Stimulated activated CD8-positive, alpha-beta memory T cell treated with anti-CD3 and anti-CD28 coated beads, Interleukin-15, amount 100 ng/mL, for 1 hour (primary cell): Measurements from ENCODE around the gene BICD2.

Experiments used
- DNase-seq: peaks from one replicate; pipeline ENCODE4 v3.0.0-alpha.2; 2020; ENCODE audit warnings: low read depth

The BICD2 gene

DNA sequence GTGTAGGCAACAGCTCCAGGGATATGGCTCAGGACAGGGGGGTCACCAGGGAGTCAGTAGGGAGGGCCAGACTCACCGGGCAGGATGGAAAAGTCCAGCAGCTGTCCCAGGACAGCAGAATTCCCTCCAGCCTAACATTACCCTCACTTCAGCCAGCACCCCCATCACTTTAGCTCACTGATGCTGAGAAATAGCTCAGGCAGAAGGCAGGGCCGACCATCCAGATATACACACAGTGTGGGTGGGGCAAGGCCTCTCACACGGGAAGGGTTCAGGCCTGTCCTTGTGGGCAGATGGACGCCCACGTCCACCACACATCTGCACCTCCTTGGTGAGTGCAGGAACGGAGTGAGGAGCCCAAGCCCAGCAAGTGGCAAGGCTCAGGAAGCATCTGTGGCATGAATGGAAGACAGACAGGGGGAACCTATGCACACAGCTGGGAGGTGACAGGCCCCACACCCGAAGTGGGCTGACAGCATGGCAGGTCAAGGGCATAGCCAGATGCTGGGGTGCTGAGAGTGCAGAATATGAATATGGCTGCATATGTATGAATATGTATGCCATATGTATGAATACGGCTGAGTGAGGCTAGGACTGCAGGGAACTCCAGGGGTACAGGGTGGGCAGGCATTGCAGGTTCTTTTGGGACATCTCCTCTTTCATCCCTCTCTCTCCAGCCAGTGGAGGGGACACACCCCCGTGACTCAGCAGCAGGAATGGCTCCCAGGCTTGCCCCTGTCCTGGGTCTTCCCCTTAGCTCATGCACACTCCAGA is 17.0 kb downstream of the BICD2 start:
- no peak for DNase-seq

DNA sequence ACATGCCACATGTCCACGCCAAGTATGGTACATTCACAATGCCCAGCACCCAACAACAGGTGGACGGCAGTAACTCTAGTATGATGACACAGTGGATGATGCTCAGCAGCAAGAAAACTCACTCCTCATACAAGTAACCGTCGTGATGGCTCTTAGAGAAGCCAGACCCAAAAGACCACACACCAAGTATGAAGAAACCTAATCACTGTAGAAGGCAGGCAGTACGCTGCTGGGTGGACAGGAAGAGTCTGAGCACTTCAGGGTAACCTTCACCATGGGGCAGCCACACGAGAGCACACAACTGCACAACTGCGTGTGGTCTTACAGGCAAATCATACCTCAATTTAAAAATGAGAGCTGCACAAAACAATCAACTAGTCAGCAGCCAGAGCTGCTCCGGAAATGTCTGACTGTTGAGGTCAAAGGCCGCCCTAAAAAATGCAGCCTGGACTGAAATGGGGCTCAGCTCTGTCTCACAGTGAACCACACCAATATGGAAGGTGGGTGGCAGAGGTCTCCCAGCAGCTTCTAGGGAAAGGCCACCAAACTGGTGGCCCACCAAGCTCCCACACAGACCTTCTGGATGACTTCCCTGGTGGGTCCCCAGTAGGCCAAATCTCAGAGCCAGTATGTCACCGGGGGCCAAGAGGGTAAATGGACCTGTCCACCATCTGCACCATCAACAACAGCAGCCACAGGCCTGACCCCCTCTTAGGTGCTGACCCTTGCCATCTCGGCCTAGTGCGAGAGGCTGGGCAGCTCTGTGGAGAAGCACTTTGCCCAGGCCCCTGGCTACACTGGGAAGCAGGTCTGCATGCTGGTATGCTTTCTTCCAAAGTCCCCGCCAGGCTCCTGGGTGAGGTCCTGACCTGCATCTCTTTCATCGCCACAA is 17.8 kb downstream of the BICD2 start:
- no peak for DNase-seq

DNA sequence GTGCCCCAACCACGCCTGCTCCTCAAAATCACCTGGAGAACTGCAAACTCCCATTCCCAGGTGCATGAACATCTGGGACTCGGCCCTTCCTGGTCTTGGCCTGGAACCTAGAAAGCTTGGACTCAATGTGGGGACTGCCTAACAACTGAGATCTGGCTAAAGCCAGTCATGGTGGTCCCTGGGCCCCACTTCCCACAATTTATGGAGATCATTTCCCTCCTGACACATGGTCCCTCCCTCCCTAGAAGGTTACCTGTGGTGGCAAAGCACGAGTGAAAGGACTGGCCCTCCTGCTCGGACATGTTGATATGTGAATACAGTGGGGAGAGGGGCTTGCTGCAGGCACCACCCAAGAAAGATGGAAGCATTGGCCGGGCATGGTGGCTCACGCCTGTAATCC is 18.8 kb downstream of the BICD2 start:
- DNase-seq: no peak

DNA sequence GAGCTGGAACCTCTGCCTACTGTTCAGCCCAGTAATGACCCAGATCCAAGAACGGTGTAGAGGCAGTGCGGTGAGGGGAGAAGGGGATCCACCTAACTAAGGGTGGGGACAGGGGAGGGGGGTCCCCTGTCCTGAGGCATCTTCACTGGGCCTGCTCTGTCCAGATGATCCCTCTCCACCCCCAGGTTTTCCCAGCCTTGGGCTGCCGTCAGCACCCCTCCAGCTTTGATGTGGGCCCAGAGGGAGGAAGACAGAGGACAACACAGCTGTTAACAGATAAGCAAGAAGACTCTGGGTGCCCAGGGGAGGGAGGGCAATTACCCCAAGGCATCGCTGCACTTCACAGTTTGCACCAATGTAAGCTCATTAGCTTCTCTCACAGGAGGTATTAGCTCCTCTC is 19.3 kb downstream of the BICD2 start:
- no peak for DNase-seq

GRCh38 chr9:92740969-92741368 is 23.7 kb downstream of the BICD2 start:
- no peak for DNase-seq

- DNase-seq: no peak
These were observed 24.1 kb downstream of the BICD2 start for GRCh38 chr9:92740446-92740961.

- no peak for DNase-seq
These were observed 24.6 kb downstream of the BICD2 start for GRCh38 chr9:92740009-92740408.

- no peak for DNase-seq
These were observed 25.2 kb downstream of the BICD2 start for GRCh38 chr9:92739346-92739970.

DNA sequence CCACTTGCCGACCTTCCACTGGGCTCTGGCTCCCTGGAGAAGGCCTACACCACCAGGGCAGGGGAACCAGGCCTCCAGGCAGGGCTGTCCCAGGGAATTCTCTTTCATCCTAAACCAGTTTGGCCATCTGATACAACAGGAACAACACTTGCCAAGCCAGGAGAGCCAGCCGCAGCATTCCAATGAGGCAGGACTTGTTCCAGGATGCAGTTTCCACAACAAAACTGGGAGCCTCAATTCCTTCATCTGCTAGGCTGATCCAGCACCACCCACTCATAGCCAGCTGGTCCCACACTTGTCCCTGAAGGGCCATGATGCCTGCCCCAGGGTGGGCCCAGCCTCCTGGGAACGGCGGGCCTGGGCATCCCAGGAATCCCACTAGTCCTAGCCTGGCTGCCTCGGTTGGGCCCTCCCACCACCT is 26.0 kb downstream of the BICD2 start:
- DNase-seq: no peak

DNA sequence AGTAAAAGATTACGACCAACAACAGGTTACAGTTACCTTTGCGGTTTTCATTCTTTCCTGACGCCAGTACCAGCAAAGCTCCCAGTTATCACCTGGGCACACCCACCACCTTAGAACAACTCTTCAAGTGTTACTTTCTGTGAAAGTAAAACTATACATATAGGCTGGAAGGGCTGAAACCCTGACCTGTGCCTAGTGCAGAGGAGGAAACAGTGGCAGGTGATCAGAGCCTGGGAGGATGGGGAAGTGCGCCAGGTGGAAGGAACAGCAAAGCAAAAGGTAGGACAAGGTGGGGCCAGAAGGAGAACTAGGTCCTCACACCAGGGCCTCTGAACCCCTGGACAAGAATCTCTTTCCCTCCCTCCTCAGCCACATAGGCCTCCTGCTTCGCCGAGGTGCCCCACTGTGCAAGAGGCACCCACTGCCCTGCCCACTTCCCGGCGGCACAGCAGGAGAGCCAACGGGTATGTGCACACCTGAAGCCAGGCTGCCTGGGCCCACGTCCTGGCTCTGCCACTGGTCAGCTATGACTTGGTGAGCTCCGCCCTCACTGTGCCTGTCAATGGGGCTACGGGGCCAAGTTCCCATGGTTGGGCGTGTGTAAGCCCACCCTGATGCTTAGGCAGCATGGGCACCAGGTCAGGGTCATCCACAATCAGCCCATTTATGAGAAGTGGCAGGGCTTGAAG is 26.9 kb downstream of the BICD2 start:
- DNase-seq: no peak

DNA sequence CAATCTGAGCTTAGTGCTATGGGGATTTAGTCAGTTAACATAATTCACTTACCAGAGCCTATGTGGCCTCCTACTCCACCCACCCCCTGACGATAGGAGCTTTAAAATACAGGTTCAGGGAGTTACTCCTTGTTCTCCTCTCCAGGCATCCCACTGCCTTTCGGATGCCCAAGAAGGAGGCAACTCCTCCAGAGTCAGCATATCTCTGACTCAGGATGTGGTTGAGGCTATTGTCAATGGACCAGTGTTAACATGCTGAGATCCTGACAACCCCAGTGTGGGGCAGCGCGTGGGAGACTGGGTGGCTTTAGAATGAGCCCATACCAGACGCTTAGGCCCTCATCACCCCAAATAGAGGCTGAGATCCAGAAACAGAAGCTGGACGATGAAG is 27.4 kb downstream of the BICD2 start:
- no peak for DNase-seq

DNA sequence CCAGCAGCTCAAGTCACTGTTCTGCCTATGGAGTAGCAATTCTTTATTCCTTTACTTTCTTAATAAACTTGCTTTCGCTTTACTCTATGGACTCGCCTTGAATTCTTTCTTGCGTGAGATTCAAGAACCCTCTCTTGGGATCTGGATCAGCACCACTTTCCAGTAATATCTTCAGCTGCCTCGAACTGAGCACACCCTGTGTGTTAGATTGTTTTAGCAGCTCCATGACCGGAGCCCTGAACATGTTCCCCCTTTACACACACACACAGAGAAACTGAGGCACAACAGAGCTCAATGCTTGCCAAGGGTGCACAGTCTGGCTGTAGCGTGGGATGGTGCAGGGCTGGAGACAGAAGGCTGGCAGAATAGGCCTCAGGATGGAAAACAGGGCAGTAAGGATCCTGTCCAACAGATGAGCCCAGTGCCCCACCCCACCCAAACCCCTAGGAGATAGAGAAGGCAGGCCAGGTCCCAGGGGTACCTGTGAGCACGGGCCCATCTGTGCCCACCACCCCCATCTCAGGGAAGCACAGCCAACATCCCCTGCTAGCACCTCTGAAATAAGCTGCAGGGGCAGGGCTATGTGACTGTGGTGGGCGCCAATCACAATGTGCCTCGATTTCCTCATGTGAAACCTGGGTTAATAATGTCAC is 27.9 kb downstream of the BICD2 start:
- DNase-seq: no peak

GRCh38 chr9:92735636-92736562 is 28.7 kb downstream of the BICD2 start:
- DNase-seq: no peak

- DNase-seq: no peak
These were observed 29.6 kb downstream of the BICD2 start for GRCh38 chr9:92734931-92735635.

DNA sequence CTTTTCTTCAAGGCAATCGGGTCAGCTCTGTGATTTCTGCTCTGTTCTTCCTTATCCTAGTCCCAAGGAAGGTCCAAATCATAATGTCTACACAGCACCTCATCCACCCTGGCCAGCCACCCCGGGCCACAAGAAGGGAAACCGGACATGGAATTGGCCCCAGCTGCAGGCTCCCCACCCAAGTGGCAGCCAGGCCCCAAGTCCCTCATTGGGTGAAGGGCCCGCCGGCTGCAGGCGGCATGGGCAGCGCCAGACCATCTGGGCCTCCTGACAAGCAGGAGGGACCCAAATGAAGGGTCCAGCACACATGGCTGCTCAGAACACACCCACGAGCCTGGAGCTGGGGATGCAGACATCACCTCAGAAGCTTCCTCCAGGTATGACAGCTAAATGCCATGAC is 33.7 kb downstream of the BICD2 start:
- no peak for DNase-seq

DNA sequence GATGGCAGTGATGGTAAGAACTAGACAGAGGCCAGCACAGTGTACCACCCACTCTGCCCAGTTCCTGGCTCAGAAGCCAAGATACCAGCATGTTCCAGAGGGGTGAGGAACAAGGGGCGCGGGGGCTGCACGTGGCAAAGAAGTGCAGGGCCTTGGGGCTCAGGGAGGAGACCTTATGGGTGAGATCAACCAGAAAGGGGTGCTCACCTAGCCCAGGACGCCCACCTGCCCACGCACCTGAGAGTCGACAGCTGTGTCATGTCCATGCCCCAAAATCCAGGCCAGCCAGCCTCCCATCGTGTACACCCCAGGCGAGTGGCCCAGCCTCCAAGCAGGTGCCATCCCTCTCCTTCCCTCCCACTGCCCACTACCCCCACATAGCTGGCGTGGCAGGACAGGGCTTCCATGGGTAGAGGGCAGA is 34.9 kb downstream of the BICD2 start:
- no peak for DNase-seq

- no peak for DNase-seq
These were observed 35.5 kb downstream of the BICD2 start for GRCh38 chr9:92728831-92729734.
